GM18858 (cell line): Measurements from ENCODE around the gene SGSM2.

Experiments used
- ATAC-seq: cut with Tn5 transposase; IDR thresholded peaks from one replicate; pipeline ENCODE4 v1.9.1; 2021; ENCODE audit not compliant: unreplicated experiment

Gene SGSM2

DNA sequence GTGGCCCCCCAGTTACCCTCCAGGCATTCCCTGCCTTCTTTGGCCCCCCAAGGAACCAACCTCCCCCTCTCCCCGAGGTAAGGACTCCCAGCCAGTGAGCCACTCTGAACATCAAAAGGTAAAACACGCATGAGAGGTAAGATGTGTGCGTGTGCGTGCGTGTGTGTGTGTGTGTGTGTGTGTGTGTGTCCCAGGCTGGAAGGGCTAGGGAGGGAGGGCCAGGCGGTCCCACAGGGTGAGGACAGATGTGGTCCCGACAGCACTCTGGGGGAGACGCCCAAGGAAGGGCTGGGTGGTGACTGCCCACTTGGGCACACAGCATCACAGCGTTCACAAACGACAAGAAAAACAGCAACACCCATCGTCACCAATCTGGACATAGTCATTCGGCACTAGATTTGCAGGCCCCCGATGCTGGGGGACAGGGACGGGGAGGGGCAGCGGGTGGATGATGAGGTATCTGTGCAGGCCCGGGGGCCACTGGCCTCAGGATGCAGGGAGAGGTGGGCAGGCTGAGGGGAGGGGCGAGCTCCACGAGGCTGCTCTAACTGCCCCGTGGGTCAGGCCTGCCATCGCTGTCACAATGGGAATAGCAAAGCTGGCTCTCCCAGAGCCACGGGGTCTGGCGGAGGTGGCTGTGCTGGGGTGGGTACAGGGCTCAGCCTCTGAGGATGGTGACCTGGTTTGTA, 47.3 kb downstream of the SGSM2 start:
- ATAC-seq = no peak

- no peak for ATAC-seq
Observed at GRCh38 chr17:2385240-2386210, 48.2 kb downstream of the SGSM2 start.

DNA sequence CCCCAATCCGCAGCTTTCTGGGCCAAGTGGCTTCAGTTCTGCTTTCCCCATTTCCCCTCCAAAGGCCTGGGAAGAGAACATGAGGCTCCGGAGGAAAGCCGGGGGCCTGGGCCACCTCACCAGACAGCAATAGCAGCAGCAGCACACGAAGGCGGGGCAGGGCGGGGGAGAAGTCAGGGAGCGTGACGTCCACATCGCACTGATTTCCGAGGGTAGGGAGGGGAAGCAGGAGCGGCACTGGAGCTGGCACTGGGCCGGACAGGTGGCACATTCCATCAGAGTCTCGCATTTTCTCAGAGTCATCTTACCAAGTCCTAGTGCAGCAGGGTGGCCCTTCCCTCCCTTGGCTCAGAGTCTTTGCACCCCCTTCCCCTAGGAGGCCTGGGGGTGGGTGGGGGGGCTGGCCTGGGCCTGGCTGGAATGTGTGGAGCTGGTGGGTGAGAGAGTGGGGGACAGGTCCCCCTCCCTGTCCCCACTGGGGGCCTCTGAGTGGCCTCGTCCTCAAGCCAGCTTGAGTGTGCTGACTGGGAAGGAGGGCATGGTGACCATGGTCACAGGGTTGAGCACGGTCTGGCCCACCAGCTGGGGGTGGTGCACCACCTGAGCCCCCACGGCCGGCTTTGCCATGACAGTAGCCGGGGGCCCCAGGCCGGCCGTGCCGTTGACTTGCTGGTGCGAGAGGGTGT, 49.2 kb downstream of the SGSM2 start:
- ATAC-seq = no peak

GRCh38 chr17:2387086-2388019, 50.1 kb downstream of the SGSM2 start:
- ATAC-seq = no peak

- no peak for ATAC-seq
Observed at GRCh38 chr17:2388020-2388682, 50.9 kb downstream of the SGSM2 start.

GRCh38 chr17:2388683-2389055, 51.4 kb downstream of the SGSM2 start:
- no peak for ATAC-seq

GRCh38 chr17:2390199-2390836, 53.0 kb downstream of the SGSM2 start:
- ATAC-seq = no peak

DNA sequence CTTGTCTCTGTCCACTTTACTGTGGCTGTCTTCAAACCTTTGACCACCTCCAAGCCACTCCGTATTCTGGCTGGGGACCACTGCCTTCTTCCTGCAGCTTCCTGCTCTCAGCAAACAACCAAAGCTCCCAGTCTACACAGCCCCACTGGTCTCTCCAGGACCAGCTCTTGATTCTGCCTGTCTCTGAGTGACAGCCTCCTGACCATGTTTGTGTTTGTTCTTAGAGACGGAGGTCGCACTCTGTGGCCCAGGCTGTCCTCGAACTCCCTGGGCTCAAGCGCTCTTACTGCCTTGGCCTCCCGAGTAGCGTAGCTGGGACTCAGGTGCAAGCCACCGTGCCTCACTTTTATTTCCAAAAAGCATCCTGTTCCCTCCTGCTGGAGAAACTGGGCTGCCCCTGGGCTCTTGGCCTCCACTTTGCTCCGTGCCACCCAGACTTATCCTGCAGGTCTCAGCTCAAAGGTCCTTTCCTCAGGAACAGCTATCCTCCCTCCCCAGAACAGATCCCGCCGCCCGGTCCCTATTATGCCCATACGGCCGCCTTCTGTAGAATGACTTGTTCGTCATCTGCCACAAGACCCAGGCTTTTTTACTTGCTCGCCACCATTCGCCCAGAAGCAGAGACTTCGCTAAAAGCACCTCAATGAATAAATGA, 54.4 kb downstream of the SGSM2 start:
- no peak for ATAC-seq

GRCh38 chr17:2392252-2393173, 55.2 kb downstream of the SGSM2 start:
- ATAC-seq = peak; percentile 32

- peak; percentile 9 for ATAC-seq
Observed at GRCh38 chr17:2393174-2393953, 56.1 kb downstream of the SGSM2 start.

- ATAC-seq = no peak
Observed at GRCh38 chr17:2393954-2394749, 56.9 kb downstream of the SGSM2 start.

- ATAC-seq = no peak
Observed at GRCh38 chr17:2394775-2395201, 57.5 kb downstream of the SGSM2 start.

DNA sequence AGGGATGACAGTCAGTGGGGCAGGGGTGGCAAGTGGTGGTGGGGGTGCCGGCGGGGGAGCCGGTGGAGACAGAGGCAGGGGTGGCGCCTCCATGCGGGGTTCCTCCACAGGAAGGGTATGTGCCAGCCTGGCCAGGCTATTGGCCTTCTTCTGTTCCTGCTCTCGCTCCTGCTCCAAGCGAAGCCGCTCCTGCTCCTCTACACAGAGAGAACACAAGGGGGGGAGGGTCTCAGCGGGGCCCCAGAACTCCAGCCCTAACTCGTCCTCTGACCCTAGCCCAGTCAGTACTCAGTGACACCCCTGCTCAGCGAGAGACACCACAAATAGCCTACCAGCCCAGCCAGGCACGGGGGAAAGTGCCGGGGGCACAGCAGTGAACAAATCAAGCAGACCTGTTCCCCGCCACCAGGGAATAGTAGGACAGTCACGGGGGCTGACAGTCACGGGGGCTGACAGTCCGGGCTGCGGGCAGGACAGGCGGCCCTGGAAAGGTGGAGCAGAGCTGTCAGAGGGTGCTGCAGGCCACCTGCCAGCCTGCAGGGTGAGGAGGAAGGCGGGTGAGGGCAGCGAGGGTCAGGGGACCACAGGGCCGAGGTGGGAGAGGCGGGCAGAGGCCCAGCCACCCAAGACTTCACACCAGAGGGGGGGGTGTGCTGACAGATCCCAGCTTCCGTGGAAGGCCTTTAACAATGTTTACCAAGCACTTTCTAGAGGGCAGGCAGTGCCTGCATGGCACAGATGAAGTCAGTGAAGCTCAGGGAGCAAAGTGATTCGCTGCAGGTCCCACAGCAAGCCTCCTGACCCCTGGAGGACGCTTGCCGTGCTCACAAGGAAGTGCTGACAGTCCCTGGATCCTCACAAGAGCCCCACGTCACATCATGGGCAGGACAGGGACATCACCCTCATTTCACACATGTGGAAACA, 58.2 kb downstream of the SGSM2 start:
- ATAC-seq = no peak

DNA sequence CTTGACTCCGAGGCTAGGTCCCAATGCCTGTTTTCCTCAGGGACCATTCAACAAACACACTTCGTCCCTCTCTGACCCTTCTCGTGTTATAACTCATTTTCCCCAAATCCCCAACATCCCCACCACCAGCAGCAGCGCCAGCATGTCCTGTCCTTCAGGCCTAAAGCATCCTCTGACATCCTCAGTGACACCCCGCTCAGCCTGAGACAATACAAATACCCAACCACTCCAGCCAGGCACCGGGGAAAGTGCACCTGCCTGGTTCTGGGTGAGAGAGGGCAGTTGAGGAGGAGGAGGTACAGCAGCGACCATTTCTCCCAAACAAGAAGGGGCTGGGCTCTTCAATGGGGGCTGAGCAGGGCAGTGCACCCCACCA, 58.9 kb downstream of the SGSM2 start:
- ATAC-seq = no peak

GRCh38 chr17:2396568-2397246, 59.4 kb downstream of the SGSM2 start:
- no peak for ATAC-seq
